Measurements from ENCODE around the gene TCEAL4. TPM values are rescaled to one million over a fixed set of nuclear protein-coding genes. Genes with fewer than 3 reads are reported as not detected.
"Not testable (repeated sequence)": the region's sequence is repeated elsewhere in the genome, so short reads cannot be mapped to it uniquely, and the experiment has no call there.

The TCEAL4 gene
- polyA plus RNA-seq, 12 donors = 79.3 to 190 (median 95.3) TPM; not detected in 1

DNA sequence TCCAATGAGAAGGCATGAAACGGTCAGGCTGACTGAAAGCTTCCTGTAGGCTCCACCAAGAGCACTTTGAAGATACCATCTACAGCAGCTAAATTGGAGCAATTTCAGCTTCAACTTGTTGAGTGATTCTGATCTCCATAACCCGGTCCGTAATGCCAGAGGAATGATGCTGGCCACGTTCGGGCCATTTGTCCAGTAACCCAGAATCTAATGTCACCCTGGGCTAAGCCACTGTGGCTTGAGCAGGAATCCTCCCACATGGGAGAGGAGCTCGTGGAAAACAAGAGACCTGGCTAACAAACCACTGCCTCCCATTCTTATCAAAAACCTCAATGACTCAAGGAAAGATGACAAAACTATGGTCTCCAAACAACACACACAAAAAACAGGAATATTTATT is 14.2 kb upstream of the TCEAL4 start:
- no peak for DNase-seq

DNA sequence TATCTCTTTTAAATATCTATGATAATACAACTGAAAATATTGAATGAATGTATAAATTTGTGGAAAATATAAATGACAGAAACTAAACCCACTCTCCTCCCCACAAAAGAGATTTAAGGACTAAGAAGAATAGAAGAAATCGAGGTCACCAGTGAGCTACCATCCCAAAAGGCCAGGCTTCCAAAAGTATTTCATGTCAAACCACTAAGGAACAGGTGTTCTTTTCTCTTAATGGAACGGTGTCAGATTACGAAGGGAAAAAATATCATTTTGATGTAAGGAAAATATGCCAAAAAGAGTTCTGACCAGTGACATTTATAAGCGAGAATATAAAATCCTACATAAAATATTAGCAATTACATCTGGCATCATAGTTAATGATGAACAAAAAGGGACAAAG is 13.6 kb upstream of the TCEAL4 start:
- DNase-seq = no peak

DNA sequence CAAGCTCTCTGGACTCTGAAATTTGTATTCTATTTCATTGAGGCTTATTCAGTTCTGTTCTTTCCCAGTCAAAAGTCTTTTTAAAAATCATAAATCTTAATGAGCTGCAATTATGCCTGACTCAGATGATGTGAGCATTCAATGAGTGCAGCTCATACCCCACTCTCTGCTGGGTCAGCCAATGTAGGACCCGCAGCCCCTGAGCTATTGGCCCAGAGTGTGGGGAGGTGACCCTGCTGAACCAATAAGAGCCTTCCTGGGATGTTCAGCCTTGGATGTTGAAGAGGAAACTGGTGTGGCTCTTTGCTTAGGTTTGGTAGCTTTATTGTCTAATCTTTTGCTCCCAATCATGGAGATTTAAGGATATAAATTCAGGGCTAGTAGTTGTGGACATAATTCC is 12.1 kb upstream of the TCEAL4 start:
- no peak for DNase-seq

DNA sequence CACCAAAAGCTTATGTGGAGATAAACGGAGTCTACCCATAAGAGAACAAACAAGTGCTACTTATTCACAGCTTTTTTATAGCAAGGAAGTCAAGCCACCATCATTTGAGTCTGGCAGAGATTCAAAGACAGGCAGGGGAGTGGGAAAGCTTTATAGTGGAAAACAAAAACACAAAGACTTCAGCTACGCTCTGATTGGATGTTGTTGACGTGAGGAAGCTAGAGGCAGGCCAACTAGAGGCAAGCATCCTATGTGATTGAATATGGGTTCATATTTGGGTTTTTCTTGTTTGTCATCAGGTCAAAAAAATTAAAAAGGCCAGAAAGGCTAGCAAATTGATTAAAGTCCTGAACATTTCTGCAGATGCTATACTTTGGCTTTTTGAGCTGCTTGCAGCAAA is 719 bp upstream of the TCEAL4 start:
- no peak for DNase-seq

DNA sequence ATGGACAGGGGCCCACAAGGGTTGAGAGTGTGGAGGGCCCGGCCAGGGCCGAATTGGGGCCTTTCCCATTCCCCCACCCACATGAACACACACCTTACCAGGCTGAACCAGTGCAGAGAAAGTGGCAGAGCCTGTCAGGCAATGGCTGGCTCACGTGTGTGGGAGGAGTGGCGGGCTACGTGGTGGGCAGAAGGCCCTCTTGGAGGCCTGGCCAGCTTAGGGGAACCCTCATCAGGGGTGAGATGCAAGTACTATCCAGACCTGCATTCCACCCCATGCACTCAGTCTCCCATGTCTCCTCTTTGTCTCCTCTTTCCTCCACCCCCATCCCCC is 965 bp downstream of the TCEAL4 start:
- no peak for DNase-seq

DNA sequence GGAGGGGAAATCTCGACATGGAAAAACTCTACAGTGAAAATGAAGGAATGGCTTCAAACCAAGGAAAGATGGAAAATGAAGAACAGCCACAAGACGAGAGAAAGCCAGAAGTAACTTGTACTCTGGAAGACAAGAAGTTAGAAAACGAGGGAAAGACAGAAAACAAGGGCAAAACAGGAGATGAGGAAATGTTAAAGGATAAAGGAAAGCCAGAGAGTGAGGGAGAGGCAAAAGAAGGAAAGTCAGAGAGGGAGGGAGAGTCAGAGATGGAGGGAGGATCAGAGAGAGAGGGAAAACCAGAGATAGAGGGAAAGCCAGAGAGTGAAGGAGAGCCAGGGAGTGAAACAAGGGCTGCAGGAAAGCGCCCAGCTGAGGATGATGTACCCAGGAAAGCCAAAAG is 1.3 kb downstream of the TCEAL4 start:
- no peak for DNase-seq

DNA sequence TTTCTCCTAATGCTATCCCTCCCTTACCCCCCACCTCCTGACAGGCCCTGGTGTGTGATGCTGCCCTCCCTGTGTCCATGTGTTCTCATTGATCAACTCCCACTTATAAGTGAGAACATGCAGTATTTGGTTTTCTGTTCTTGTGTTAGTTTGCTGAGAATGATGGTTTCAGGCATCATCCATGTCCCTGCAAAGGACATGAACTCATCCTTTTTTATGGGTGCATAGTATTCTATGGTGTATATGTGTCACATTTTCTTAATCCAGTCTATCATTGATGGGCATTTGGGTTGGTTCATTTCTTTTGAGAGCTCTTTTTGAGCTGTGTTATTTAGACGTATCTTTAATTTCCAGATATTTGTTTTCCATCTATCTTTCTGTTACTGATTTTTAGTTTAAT is 7.0 kb downstream of the TCEAL4 start:
- DNase-seq = not testable (repeated sequence)

DNA sequence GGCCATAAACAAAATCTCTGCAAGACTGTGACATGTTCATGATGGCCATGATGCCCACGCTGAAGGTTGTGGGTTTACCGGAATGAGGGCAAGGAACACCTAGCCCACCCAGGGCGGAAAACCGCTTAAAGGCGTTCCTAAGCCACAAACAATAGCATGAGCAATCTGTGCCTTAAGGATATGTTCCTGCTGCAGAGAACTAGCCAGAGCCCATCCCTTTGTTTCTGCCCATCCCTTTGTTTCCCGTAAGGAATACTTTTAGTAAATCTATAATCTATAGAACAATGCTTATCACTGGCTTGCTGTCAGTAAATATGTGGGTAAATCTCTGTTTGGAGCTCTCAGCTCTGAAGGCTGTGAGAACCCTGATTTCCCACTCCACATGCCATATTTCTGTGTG is 9.9 kb downstream of the TCEAL4 start:
- not testable (repeated sequence) for DNase-seq

DNA sequence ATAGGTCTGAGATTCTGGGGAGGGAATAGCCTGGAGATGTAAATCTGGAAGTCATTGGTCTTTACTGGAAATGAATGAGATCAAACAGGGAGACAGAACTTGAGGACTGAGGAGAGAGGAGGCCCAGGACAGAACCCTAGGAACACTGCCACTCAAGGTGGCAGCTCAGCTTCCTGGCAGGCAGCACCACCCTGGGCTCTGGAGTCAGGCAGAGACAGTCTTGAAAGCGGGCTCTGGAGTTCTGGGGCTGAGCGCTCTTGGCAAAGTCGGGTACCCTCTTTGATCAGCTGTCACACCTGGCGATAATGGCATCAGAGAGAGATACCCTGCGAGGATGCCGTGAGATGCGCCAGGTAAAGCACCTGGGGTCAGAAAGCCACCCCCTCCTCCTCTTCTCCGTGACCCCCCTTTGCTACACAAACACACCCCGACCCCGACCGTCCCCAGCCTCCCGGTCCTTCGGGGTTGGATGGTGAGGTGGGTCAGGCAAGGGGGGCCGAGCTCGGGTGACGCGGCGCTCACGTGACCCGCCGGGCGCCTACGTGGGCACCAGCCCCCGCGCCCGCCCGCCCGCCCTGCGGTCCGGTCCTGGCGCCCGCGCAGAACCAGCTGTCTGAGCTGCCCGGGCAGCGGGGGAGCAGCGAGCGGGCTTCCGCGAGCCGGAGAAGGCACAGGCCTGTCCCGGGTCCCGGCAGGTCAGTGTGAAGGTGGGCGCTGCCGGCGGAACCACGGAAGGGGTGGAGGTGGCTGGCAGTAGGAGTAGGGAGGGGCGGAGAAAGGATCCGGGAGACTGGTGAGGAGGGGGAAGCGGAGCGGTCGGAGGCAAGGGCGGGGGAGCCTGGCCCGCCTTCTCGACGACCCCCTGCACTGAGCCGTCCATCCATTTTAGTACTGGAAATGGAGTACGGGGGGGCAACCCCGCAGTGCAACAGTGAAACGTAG is 22.3 kb downstream of the TCEAL4 start, which contains the start of gene TCEAL3:
Gene TCEAL3, plus strand, starts transcription at position 600 of the 942 bp plus-strand sequence. CDS start 1,102 bp downstream, outside the sequence.
- peak; percentile 35 for DNase-seq

DNA sequence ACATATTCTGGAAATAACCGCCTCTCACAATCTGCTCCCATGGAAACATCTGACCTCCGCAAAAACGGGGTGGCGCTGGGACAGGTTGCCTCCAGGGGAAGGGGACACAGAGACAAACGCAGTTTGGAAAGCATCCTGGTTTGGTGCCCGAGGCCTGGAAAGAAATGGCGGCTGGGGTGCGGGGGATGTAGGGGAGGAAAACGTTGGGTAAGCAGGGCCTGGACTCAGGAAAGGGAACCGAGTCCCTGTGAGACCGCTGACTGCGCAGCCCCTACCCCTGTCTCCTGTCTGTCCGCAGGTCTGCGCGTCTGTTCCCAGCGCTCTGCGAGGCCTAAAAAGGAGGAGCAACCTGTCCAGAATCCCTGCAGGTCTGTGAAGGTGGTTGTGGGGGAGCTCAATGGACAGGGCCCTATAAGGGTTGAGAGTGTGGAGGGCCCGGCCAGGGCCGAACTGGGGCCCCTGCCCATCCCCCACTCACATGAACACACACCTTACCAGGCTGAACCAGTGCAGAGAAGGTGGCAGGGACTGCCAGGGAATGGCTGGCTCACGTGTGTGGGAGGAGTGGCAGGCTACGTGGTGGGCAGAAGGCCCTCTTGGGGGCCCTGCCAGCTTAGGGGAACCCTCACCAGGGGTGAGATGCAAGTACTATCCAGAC is 23.1 kb downstream of the TCEAL4 start:
- DNase-seq = no peak

DNA sequence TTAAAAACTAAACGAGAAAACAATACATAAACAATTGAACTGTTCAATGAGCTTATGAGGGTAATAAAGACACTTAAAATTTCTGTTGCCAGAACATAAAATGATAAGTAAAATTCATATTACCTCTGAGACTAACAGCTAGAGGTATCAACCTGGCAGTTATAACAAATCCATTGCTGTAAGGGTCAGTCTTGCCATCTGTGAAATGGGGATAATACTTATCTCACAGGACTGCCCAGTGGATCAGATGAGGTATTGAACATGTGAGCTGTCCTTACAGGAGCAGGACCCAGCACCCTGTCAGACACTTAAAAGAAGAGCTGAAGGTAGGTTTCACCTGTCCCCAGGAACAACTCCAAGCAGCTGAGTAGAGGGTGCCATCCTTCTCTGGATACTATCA is 25.0 kb downstream of the TCEAL4 start:
- no peak for DNase-seq

DNA sequence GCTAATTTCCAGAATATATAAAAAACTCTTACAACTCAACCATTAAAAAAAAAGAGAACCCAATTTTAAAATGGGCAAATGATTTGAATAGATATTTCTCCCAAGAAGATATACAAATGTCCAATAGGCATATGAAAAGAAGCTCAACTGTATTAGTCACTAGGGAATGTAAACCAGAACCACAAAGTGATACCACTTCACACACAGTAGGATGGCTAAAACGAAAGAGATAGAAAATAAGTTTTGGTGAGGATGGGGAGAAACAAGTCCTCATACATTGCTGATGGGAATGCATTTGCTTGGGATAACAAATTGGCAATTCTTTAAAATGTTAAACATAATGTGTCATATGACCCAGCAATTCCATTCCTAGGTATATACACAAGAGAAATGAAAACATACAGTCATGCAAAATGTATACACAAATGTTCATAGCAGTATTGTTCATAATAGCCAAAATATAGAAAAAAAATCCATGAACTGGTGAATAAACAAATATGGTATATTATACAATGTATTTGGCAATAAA is 28.1 kb downstream of the TCEAL4 start:
- no peak for DNase-seq

DNA sequence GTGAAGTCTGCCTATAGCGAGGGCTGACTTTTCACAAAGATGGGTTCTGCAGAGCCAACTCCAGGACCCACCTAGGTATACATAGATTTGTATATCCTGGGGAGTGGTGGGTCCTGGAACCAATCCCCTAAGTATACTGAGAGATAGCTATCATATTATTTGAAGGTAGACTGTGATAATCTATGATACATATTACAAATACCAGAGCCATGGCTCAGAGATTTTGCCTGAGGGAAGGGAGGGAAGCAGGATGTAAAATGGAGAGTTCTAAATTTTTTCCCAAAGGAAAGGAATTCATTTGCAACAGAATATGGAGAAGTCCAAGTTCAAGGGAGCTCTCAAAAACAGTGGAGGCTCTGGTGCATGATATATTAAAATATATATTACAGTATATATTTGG is 29.7 kb downstream of the TCEAL4 start:
- DNase-seq = no peak

DNA sequence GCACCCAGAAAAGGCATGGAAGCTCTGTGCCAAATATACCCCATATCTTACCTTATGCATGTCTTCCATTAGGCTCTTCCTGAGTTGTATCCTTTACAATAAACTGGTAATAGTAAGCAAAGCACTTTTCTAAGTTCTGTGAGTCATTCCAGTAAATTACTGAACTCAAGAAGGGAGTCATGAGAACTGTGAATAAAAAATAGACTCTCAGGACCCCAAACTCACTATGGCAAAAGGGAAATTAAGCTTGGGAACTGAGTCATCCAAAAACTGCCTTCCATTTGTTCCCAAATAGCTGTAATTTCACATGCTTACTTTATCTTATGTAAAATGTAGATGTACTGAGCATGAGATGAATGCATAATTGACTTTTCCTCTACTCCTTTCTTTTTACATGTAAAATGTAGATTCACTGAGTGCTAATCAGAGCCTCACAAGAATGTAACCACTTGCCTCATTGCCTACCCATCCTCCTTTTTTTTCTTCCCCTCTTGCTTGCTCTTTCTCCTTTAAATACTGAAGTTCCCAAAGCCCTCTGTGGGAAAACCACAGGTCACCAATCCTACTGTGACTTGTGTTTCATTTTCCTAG is 30.6 kb downstream of the TCEAL4 start:
- no peak for DNase-seq

DNA sequence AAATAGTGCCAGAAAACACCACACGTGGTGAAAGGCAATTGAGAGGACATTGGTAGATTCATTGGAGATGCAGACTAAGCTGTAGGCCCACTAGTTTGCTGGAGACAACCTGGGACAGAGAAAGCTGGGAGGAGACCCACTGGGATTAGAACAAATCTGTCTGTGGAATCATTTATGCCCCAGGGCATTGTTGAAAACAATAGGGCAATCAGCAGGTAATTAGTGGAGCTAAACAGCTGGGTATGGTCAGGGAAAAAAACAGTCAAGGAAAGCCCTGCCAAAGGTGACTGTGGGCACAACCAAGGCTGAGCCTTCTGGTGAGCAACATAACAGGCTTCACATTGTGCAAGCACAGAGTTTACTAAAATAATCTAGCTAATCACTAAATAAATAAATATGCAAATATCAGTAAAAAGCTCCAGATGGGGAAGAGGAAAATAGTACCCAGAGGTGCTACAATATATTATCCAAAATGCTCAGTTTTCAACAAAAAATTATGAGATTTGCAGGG is 31.4 kb downstream of the TCEAL4 start:
- no peak for DNase-seq

DNA sequence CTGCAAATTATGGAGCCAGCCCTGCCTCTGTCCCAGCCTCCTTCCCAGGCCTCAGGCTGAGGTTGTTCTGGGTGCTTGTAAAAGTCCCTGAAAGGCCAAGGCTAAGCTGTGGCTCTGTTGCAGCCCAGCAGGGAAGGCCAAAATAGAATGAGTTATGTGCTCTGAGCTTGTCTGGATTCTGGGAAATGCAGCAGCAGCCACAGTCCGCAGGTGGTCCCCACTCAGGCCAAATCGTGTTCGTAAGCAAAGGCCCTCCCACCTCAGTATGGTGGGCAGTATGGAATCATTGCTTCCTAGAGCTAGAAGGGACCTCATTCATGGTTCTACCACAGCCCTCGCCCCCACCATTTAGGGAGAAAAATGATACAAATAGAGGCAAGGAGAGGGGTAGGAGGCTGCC is 38.8 kb downstream of the TCEAL4 start:
- DNase-seq = no peak

DNA sequence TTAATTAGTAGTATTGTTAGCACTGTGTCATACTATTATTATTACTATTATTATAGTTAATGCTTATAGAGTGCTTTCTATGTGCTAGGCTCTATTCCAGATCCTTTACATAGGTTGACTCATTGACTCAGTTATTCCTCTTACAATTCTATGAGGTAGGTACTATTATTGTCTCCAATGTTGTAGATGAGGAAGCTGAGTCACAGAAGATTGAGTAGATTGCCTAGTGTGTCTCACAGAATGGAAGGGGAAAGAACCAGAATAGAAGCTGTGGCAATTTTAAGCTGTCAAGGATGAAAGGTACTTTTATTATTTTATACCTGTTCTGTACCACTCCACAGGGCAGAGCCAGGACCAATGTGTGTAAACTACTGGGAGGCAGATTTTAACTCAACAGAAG is 41.5 kb downstream of the TCEAL4 start:
- DNase-seq = no peak

DNA sequence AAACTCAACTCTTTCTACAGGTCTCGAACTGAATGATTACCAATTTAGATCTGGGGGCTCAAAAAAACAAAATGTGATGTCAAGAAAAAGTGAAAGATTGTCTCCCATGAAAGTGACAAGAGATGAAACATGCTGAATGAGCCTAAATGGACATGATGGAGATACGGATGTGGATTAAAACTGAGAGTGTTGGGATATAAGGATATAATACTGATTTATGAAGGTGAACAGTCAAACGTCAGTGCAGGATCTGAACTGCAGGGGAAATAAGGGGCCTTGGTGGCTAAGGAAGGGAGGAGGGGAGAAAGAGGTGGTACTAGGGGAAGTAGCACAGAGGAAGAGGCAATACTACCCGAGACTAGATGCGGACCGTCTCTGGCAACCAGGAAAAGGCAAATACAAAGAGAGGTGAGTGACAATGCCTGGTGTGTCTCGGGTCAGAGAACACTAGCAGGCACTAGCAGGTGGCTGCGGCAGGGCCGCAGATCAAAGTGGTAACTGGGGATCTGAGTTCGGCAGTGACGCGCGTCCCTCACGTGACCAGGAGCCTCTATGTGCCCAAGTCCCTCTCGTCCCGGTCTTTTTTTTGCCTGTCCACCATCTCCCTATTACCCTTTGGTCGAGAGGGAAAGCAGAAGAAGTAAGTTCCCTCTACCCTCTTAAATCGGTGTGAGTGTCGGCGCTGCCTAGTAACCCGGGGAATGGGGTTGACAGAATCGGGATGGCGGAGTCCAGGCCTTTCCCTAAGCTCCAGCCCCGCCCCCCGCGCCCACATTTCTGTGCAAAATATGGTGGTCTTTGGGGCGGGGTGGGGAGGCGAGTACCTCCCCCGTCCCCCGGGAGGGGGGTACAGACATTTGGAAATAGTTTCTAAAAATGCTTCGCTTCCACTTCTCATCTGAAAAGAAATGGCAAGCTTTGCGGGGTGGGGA is 43.3 kb downstream of the TCEAL4 start, which contains the start of gene TCEAL1:
Gene TCEAL1, plus strand, starts transcription at position 590 of the 932 bp plus-strand sequence. CDS start 942 bp downstream, outside the sequence.
- peak; percentile 67 for DNase-seq

DNA sequence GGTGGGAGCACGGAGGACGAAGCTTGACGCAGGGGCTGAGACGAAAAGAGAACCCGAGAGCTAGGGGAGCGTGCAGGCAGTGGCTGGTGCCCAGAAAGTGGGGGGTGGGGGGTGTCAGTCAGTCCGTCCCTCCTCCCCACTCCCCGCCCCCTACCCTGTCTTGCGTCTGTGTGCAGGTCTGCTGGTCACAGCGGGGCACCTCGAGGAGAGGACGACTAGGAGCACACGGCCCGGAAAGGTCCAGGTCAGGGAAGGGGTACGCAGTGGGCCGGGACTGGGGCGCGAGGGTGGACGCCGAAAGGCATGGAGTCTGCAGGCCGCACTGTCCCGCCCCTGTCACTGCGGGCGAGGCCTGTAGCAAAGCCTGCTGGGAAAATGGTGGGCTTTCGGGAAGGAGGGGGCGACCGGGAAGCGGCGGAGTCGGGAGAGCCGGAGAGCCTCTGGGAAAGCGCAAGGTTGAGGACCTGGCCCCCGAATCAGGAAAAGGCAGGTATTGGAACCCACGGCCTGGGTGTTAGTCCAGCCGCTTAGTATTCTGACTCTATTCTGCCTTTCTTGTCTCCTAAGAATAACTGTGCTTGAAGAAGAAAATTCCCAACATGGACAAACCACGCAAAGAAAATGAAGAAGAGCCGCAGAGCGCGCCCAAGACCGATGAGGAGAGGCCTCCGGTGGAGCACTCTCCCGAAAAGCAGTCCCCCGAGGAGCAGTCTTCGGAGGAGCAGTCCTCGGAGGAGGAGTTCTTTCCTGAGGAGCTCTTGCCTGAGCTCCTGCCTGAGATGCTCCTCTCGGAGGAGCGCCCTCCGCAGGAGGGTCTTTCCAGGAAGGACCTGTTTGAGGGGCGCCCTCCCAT is 44.2 kb downstream of the TCEAL4 start:
- DNase-seq = peak; percentile 79

DNA sequence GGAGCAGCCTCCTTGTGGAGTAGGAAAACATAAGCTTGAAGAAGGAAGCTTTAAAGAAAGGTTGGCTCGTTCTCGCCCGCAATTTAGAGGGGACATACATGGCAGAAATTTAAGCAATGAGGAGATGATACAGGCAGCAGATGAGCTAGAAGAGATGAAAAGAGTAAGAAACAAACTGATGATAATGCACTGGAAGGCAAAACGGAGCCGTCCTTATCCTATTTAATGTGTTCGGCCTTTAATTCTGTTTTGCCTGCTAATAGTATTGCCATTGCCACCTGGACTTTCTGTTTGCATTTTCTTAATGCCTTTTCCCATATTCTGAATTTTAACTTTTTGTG is 44.8 kb downstream of the TCEAL4 start:
- no peak for DNase-seq
